ENCODE results near the gene BCL3.
"Not testable (repeated sequence)": the region's sequence is repeated elsewhere in the genome, so short reads cannot be mapped to it uniquely, and the experiment has no call there.

BCL3 gene

GRCh38 chr19:44765033-44765948 lies 16.8 kb downstream of the BCL3 start:
- DNase-seq = no peak

GRCh38 chr19:44765949-44766335 lies 17.4 kb downstream of the BCL3 start:
- DNase-seq = no peak

- no peak for DNase-seq
Measured at GRCh38 chr19:44767295-44768180, 19.0 kb downstream of the BCL3 start.

GRCh38 chr19:44770550-44771257 lies 22.2 kb downstream of the BCL3 start:
- DNase-seq = peak; percentile 72

- DNase-seq = not testable (repeated sequence)
Measured at GRCh38 chr19:44772144-44772543, 23.6 kb downstream of the BCL3 start.

GRCh38 chr19:44772959-44773358 lies 24.5 kb downstream of the BCL3 start:
- no peak for DNase-seq

- DNase-seq = no peak
Measured at GRCh38 chr19:44775676-44776240, 27.2 kb downstream of the BCL3 start.

GRCh38 chr19:44776402-44777096 lies 28.0 kb downstream of the BCL3 start:
- no peak for DNase-seq

- no peak for DNase-seq
Measured at GRCh38 chr19:44777715-44778347, 29.3 kb downstream of the BCL3 start, which contains the start of gene CBLC. CBLC (plus strand) TSS chr19:44777890; CDS start chr19:44777932, 42 bp downstream.

GRCh38 chr19:44779150-44779549 lies 30.6 kb downstream of the BCL3 start:
- DNase-seq = no peak

- DNase-seq = not testable (repeated sequence)
Measured at GRCh38 chr19:44781694-44782093, 33.2 kb downstream of the BCL3 start.

- no peak for DNase-seq
Measured at GRCh38 chr19:44782729-44783128, 34.2 kb downstream of the BCL3 start.

GRCh38 chr19:44783545-44783944 lies 35.0 kb downstream of the BCL3 start:
- no peak for DNase-seq

- DNase-seq = no peak
Measured at GRCh38 chr19:44785271-44785670, 36.8 kb downstream of the BCL3 start.

GRCh38 chr19:44785993-44786392 lies 37.5 kb downstream of the BCL3 start:
- DNase-seq = no peak

GRCh38 chr19:44788971-44789370 lies 40.5 kb downstream of the BCL3 start:
- DNase-seq = no peak

- no peak for DNase-seq
Measured at GRCh38 chr19:44789943-44790483, 41.5 kb downstream of the BCL3 start.

GRCh38 chr19:44792281-44792680 lies 43.8 kb downstream of the BCL3 start:
- no peak for DNase-seq

GRCh38 chr19:44794610-44795009 lies 46.1 kb downstream of the BCL3 start:
- no peak for DNase-seq

- DNase-seq = no peak
Measured at GRCh38 chr19:44795398-44795987, 47.0 kb downstream of the BCL3 start.

- no peak for DNase-seq
Measured at GRCh38 chr19:44796701-44797115, 48.2 kb downstream of the BCL3 start.
